Measurements from ENCODE around the gene LGR4. TPM values are rescaled to one million over a fixed set of nuclear protein-coding genes. Genes with fewer than 3 reads are reported as not detected.

The LGR4 gene
- total and polyA plus RNA-seq, 2 of the 4 experiments (the other 2 are of a cell fraction): 2.9 to 6.8 TPM

DNA sequence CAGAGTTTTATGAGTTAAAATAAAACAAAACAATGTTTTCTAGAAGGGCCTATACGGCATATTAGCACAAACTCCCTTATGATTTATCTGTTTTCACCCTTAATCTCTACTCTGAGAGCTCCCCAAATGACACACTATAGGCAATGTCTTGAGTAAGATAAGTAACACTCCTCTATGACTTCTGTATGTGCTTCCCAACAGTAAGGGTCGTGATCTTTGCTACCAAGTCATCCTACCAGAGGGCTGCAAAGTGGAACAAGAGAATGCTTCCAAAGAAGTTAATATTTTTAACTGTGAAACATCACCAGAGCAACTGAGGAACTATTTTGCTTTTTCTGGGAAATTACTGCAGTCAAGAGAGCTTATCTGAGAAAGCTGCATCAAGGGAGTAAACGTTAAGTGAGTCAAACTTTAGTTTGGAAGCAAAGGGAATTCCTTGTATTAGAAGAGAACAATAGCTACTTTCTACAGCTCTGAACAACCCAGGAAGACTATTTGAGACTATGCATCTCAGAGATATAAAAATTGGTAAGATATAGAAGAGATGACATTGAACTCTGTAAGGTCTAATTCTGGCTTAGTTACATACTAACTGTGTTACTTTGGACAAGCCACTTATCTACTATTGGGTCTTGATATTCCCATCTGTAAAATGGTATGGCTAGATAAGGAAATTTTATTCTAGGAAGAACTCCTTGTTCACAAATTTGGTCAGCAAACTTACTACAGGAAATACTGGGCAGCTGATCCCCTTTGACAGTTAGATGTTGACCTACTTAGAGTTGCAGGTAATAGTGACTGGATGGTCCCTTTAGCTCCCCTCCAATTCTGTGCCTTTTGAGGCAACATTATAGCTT lies 65.9 kb downstream of the LGR4 start:
- in situ Hi-C loops (cut with MboI; ENCODE audit: low sequenced_read_pairs): no loop called here
- no peak overlapping the region for H4K91ac ChIP-seq (ENCODE audit: insufficient read depth, low read depth, low read length)
- H2BK120ac ChIP-seq (ENCODE audit: low read depth, low read length): no peak overlapping the region
- H3K79me1 ChIP-seq (ENCODE audit: low read depth in 1 of 2, low read length in 2 of 2): no peaks in the 10 kb centered on the region
- no peak for ATAC-seq (ENCODE audit: low read depth)
- H2BK5ac ChIP-seq (ENCODE audit: low read depth, low read length, poor library complexity, severe bottlenecking): no peak overlapping the region
- H3K4ac ChIP-seq (ENCODE audit: low read depth, low read length): no peak overlapping the region
- ChIA-PET POLR2A (ENCODE audit: unreplicated experiment) (no interaction called here), CTCF (no interaction called here)
- H2BK15ac ChIP-seq (ENCODE audit: low read depth, low read length): no peak overlapping the region
- no peak overlapping the region for H4K5ac ChIP-seq (ENCODE audit: low read depth, low read length)
- TF ChIP-seq MAZ (IDR thresholded peaks at IDR 0.05; ENCODE audit: borderline replicate concordance, low read depth, low read length) (no peak), FOS (IDR thresholded peaks at IDR 0.05; ENCODE audit: low read depth, low read length) (no peak), CEBPB (IDR thresholded peaks at IDR 0.05; ENCODE audit: low read depth, low read length) (no peak), POLR2A (IDR thresholded peaks at IDR 0.05; ENCODE audit: low read depth, low read length) (no peak)
- no peak overlapping the region for H3K23ac ChIP-seq (ENCODE audit: low read depth, low read length)
- no peaks in the 10 kb centered on the region for H4K20me1 ChIP-seq (ENCODE audit: insufficient read depth, low read length)
- H2AK5ac ChIP-seq (ENCODE audit: low read depth, low read length): no peak overlapping the region
- H3K14ac ChIP-seq (replicated peaks; ENCODE audit: low read depth, low read length): no peak overlapping the region
- no peak overlapping the region for H2BK20ac ChIP-seq (ENCODE audit: low read depth, low read length)
- no peak overlapping the region for H4K8ac ChIP-seq (ENCODE audit: low read depth in 2 of 2, low read length in 2 of 2)
- H2AFZ ChIP-seq (replicated peaks; ENCODE audit: low read length, poor library complexity): no peak overlapping the region
- H2AK9ac ChIP-seq (replicated peaks; ENCODE audit: low read depth, low read length, poor library complexity): no peak overlapping the region
- H3K9me3 ChIP-seq (ENCODE audit: control insufficient read depth, insufficient read depth, low read length): no peaks in the 10 kb centered on the region
- H3K36me3 ChIP-seq (ENCODE audit: control insufficient read depth, insufficient read depth, low read length): no peaks in the 10 kb centered on the region
- intact Hi-C loops (cut with micrococcal nuclease): no loop called here
- BruUV-seq (replicated peaks): no TSS peak
- H3K27me3 ChIP-seq (ENCODE audit: control insufficient read depth, insufficient read depth, low read length): no peaks in the 10 kb centered on the region
- no CpG with 5 or more reads among the region's 3 CpGs for WGBS, 2 experiments (ENCODE audit: extremely low coverage in 2 of 2, insufficient read length in 1 of 2)
- H3K4me1 ChIP-seq (ENCODE audit: control insufficient read depth, insufficient read depth, low read length): no peaks in the 10 kb centered on the region
- H3K27ac ChIP-seq (ENCODE audit: insufficient read depth, low read length): no peak overlapping the region
- no peak overlapping the region for H3K4me2 ChIP-seq (ENCODE audit: low read depth, low read length)
- no peak overlapping the region for H3K4me3 ChIP-seq (ENCODE audit: insufficient read depth, low read depth, low read length)
- H3K56ac ChIP-seq (ENCODE audit: extremely low read depth, insufficient read depth, low read length): no peak overlapping the region
- dilution Hi-C loops (cut with HindIII; ENCODE audit: low sequenced_read_pairs, unreplicated experiment): no loop called here
- no peak overlapping the region for H3K9ac ChIP-seq (ENCODE audit: low read depth, low read length)
- no peak overlapping the region for H3K18ac ChIP-seq (ENCODE audit: low read depth, low read length)
- H3K9me1 ChIP-seq (ENCODE audit: insufficient read depth, low read length): no peaks in the 10 kb centered on the region
- no peak for DNase-seq

Measured in IMR-90 (cell line).